Measurements from ENCODE around the gene PIEZO1. TPM values are rescaled to one million over a fixed set of nuclear protein-coding genes. Genes with fewer than 3 reads are reported as not detected.

PIEZO1 gene, protein sequence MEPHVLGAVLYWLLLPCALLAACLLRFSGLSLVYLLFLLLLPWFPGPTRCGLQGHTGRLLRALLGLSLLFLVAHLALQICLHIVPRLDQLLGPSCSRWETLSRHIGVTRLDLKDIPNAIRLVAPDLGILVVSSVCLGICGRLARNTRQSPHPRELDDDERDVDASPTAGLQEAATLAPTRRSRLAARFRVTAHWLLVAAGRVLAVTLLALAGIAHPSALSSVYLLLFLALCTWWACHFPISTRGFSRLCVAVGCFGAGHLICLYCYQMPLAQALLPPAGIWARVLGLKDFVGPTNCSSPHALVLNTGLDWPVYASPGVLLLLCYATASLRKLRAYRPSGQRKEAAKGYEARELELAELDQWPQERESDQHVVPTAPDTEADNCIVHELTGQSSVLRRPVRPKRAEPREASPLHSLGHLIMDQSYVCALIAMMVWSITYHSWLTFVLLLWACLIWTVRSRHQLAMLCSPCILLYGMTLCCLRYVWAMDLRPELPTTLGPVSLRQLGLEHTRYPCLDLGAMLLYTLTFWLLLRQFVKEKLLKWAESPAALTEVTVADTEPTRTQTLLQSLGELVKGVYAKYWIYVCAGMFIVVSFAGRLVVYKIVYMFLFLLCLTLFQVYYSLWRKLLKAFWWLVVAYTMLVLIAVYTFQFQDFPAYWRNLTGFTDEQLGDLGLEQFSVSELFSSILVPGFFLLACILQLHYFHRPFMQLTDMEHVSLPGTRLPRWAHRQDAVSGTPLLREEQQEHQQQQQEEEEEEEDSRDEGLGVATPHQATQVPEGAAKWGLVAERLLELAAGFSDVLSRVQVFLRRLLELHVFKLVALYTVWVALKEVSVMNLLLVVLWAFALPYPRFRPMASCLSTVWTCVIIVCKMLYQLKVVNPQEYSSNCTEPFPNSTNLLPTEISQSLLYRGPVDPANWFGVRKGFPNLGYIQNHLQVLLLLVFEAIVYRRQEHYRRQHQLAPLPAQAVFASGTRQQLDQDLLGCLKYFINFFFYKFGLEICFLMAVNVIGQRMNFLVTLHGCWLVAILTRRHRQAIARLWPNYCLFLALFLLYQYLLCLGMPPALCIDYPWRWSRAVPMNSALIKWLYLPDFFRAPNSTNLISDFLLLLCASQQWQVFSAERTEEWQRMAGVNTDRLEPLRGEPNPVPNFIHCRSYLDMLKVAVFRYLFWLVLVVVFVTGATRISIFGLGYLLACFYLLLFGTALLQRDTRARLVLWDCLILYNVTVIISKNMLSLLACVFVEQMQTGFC (N-terminal part only)
- total RNA-seq (124 TPM), polyA plus RNA-seq (ENCODE audit: insufficient read depth, low read depth, low replicate concordance) (103 TPM)
- long read RNA-seq, donor 1, partial matches to known transcripts = 0 of 3 reads
- long read RNA-seq, donor 1, other reads (novel, unspliced or antisense) = 0 of 3 reads
- long read RNA-seq, donor 2, partial matches to known transcripts = 0 of 2 reads
- long read RNA-seq, donor 2, other reads (novel, unspliced or antisense) = 0 of 2 reads
- long read RNA-seq, donor 3, partial matches to known transcripts = 0 of 7 reads
- long read RNA-seq, donor 3, other reads (novel, unspliced or antisense) = 0 of 7 reads
- long read RNA-seq, donor 4, partial matches to known transcripts = 0 of 1 reads
- long read RNA-seq, donor 4, other reads (novel, unspliced or antisense) = 0 of 1 reads
- long read RNA-seq, donor 5 = 0 reads
- long read RNA-seq, donor 6 = 0 reads
- long read RNA-seq, donor 7, transcript PIEZO1-208 (7 exons, 2,884 nt) = major isoform, 5 of 49 reads
- long read RNA-seq, donor 7, partial matches to known transcripts = 29 of 49 reads
- long read RNA-seq, donor 7, other reads (novel, unspliced or antisense) = 7 of 49 reads
- long read RNA-seq, donor 8, partial matches to known transcripts = 0 of 3 reads
- long read RNA-seq, donor 8, other reads (novel, unspliced or antisense) = 0 of 3 reads
- long read RNA-seq, donor 9, partial matches to known transcripts = 0 of 2 reads
- long read RNA-seq, donor 9, other reads (novel, unspliced or antisense) = 0 of 2 reads
- long read RNA-seq, donor 10, partial matches to known transcripts = 0 of 1 reads
- long read RNA-seq, donor 10, other reads (novel, unspliced or antisense) = 0 of 1 reads

DNA sequence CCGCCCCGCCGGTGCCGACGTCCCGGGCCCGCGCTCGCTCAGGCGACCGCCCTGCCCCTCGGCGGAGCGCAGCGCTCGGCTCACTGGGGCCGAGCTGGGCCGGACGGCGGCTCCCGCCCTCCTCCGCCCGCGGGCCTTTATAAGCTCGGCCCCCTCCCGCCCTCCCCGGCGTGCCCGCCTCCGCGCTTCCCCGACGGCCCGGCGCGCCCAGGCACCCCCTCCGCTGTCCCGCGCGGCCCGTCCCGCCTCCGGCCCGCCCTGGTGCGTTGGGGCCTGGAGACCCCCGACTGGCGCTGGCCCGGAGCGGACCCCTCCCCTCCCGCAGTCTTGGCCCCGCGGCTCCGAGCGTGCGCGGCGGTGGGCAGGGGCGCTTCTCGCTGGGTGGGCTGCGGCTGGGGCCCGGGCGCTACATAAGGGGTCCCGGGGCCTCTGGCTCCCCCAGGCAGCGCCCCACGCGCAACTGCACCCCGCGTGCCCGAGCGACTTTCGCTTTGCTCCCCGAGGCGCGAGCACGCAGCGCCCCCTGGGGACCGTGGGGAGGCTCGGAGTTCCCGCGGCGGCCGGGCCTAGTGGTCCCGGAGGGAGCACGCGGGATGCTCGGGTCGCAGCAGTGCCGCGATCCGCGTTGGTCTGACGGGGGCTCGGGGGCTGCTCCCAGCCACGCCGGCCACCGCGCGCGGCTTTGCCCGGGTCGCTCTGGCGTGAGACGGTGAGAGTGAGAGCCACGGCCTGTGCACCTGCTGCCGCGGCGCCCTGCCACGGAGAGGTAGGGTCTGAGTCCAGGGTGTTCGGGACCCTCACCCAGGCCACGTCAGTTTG lies at the start of gene PIEZO1:
Gene PIEZO1, minus strand, starts transcription at position 115 of the 819 bp plus-strand sequence. CDS start 256 bp downstream, outside the sequence.
- DNase-seq (peak in 4 of 5 donors; percentile 49 to 92 (median 68)), FAIRE-seq (no peak)
- H3K4me1 ChIP-seq (ENCODE audit: control insufficient read depth in 2 of 3, insufficient read depth in 2 of 3, low read depth in 1 of 3, low read length in 3 of 3) = peaks cover 0 to 21% (median 9%) of the 10 kb centered on the region in 3 donors
- peak within 1 kb of the TSS; percentile 20 to 61 (median 34) for H3K4me3 ChIP-seq (ENCODE audit: low read length in 3 of 3)
- TF ChIP-seq, protein P1, sequence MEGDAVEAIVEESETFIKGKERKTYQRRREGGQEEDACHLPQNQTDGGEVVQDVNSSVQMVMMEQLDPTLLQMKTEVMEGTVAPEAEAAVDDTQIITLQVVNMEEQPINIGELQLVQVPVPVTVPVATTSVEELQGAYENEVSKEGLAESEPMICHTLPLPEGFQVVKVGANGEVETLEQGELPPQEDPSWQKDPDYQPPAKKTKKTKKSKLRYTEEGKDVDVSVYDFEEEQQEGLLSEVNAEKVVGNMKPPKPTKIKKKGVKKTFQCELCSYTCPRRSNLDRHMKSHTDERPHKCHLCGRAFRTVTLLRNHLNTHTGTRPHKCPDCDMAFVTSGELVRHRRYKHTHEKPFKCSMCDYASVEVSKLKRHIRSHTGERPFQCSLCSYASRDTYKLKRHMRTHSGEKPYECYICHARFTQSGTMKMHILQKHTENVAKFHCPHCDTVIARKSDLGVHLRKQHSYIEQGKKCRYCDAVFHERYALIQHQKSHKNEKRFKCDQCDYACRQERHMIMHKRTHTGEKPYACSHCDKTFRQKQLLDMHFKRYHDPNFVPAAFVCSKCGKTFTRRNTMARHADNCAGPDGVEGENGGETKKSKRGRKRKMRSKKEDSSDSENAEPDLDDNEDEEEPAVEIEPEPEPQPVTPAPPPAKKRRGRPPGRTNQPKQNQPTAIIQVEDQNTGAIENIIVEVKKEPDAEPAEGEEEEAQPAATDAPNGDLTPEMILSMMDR (IDR thresholded peaks at IDR 0.05; ENCODE audit: borderline replicate concordance, extremely low read depth, insufficient read depth) = peak; percentile 82
- H3K9ac ChIP-seq (ENCODE audit: low read length in 3 of 3) = peak within 1 kb of the TSS in 2 of 3 donors; percentile 10 to 71
- H3K9me3 ChIP-seq (ENCODE audit: control insufficient read depth in 2 of 3, insufficient read depth in 1 of 3, low read length in 3 of 3) = no peaks in the 10 kb centered on the region
- peak within 1 kb of the TSS; percentile 88 to 89 for H3K27ac ChIP-seq (ENCODE audit: low read depth in 2 of 2, low read length in 2 of 2)
- H3K36me3 ChIP-seq (ENCODE audit: control insufficient read depth in 2 of 3, insufficient read depth in 3 of 3, low read length in 3 of 3) = no peaks in the 10 kb centered on the region
- H3K27me3 ChIP-seq (ENCODE audit: control insufficient read depth, insufficient read depth, low read length) = no peaks in the 10 kb centered on the region
- intact Hi-C loops (cut with DNase I) = no loop called here

DNA sequence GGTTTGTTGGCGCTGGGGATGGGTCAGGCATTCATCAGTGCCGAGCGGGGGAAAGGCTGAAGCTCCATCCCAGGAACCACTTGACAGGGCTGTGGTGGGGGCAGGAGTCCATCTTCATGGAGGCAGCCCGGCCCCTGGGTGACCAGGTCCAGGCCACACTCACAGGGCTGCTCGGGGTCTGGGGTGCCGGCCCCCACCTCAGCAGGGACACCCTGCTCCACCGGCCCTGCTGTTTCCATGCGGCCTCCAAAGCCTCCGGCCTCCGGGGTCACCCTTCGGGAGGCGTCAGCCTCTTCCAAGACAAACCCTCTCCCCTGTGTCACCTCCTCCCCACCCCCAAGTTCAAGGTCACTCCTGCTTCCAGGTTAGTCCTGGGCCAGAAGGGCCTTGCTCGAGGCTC lies 49.6 kb upstream of the PIEZO1 start:
- Histone ChIP-seq H3K4me1 (ENCODE audit: control insufficient read depth in 2 of 3, insufficient read depth in 2 of 3, low read depth in 1 of 3, low read length in 3 of 3) (no peaks in the 10 kb centered on the region), H3K9ac (ENCODE audit: low read length in 3 of 3) (no peak overlapping the region), H3K9me3 (ENCODE audit: control insufficient read depth in 2 of 3, insufficient read depth in 1 of 3, low read length in 3 of 3) (no peaks in the 10 kb centered on the region), H3K36me3 (ENCODE audit: control insufficient read depth in 2 of 3, insufficient read depth in 3 of 3, low read length in 3 of 3) (peaks cover 0 to 5% (median 0%) of the 10 kb centered on the region in 3 donors), H3K27ac (ENCODE audit: low read depth in 2 of 2, low read length in 2 of 2) (no peak overlapping the region), H3K27me3 (ENCODE audit: control insufficient read depth, insufficient read depth, low read length) (no peaks in the 10 kb centered on the region), H3K4me3 (ENCODE audit: low read length in 3 of 3) (no peak overlapping the region)
- TF ChIP-seq, protein P1 (IDR thresholded peaks at IDR 0.05; ENCODE audit: borderline replicate concordance, extremely low read depth, insufficient read depth) = no peak
- FAIRE-seq (no peak), DNase-seq (no peak)
- intact Hi-C loops (cut with DNase I) = no loop called here

All from kidney (tissue), 22 donors.